ENCODE results near the gene TNK1.
"Not testable (repeated sequence)": the region's sequence is repeated elsewhere in the genome, so short reads cannot be mapped to it uniquely, and the experiment has no call there.

The TNK1 gene

GRCh38 chr17:7380855-7381683, at the start of gene TNK1:
Gene TNK1, plus strand, starts transcription at chr17:7381089. Its CDS starts 1,838 bp downstream, at chr17:7382927.
- DNase-seq = no peak

GRCh38 chr17:7332111-7332510, 48.8 kb upstream of the TNK1 start:
- DNase-seq = no peak

- DNase-seq = not testable (repeated sequence)
These were observed 48.3 kb upstream of the TNK1 start for GRCh38 chr17:7332600-7333069.

GRCh38 chr17:7334938-7335538, 45.9 kb upstream of the TNK1 start:
- DNase-seq = no peak

GRCh38 chr17:7335765-7336164, 45.1 kb upstream of the TNK1 start:
- DNase-seq = not testable (repeated sequence)

GRCh38 chr17:7336240-7337175, 44.4 kb upstream of the TNK1 start, which contains the start of gene ACAP1:
Gene ACAP1, plus strand, starts transcription at chr17:7336529. Its CDS starts 206 bp downstream, at chr17:7336735.
- peak; percentile 74 for DNase-seq

- not testable (repeated sequence) for DNase-seq
These were observed 43.3 kb upstream of the TNK1 start for GRCh38 chr17:7337600-7337999.

- no peak for DNase-seq
These were observed 40.7 kb upstream of the TNK1 start for GRCh38 chr17:7340179-7340578.

- DNase-seq = no peak
These were observed 39.0 kb upstream of the TNK1 start for GRCh38 chr17:7341842-7342241.

- no peak for DNase-seq
These were observed 37.6 kb upstream of the TNK1 start for GRCh38 chr17:7343250-7343649.

GRCh38 chr17:7346761-7347614, 33.9 kb upstream of the TNK1 start:
- no peak for DNase-seq

GRCh38 chr17:7347630-7348477, 33.0 kb upstream of the TNK1 start:
- no peak for DNase-seq

- DNase-seq = no peak
These were observed 32.2 kb upstream of the TNK1 start for GRCh38 chr17:7348478-7349242.

- peak; percentile 88 for DNase-seq
These were observed 29.0 kb upstream of the TNK1 start, which contains the start of gene KCTD11 for GRCh38 chr17:7351665-7352502. Gene KCTD11, plus strand, starts transcription at chr17:7352162.

GRCh38 chr17:7352503-7352889, 28.4 kb upstream of the TNK1 start:
- DNase-seq = no peak

- DNase-seq = no peak
These were observed 27.8 kb upstream of the TNK1 start for GRCh38 chr17:7352910-7353635.

- DNase-seq = no peak
These were observed 26.5 kb upstream of the TNK1 start for GRCh38 chr17:7354262-7354843.

GRCh38 chr17:7355053-7355452, 25.8 kb upstream of the TNK1 start, which contains the start of gene TMEM95:
Gene TMEM95, plus strand, starts transcription at chr17:7355156. Its CDS starts 49 bp downstream, at chr17:7355205.
- DNase-seq = no peak

Data from activated CD4-positive, CD25-positive, alpha-beta regulatory T cell treated with anti-CD3 and anti-CD28 coated beads, Interleukin-2, amount 50 U/mL, for 72 hours (primary cell).